Coronary artery (tissue), 2 donors: ENCODE results near the gene RPGRIP1.
A peak's percentile ranks its signal among the peaks of the same experiment; 100 is the strongest.

Experiments used
- DNase-seq: peaks from one replicate; pipeline ENCODE4 v3.0.0-alpha.2; 2017; ENCODE audit warnings: low spot score
- H3K27ac ChIP-seq, 2 donors: fragments of 200-600 bp; sonication (generic); one replicate each; pipeline ENCODE4 v1.5.1; 2016 to 2019
- H3K4me3 ChIP-seq: fragments of 200-600 bp; sonication (generic); 2 replicates; pipeline ENCODE4 v1.5.1; 2016; ENCODE audit warnings: mild to moderate bottlenecking, moderate library complexity
- CTCF ChIP-seq: fragments of 200-600 bp; sonication (generic); IDR thresholded peaks from one replicate; pipeline ENCODE4 v1.5.1; 2019; ENCODE audit warnings: antibody characterized with exemption

The RPGRIP1 gene

GRCh38 chr14:21258889-21259787 lies 20.7 kb upstream of the RPGRIP1 start:
- Histone ChIP-seq H3K27ac (no peak overlapping the region), H3K4me3 (peak overlapping the region; percentile 4)
- no peak for DNase-seq
- TF ChIP-seq CTCF, result no peak

GRCh38 chr14:21261824-21262223 lies 18.1 kb upstream of the RPGRIP1 start:
- Histone ChIP-seq H3K4me3 (no peak overlapping the region), H3K27ac (no peak overlapping the region)
- DNase-seq, result no peak
- no peak for TF ChIP-seq CTCF

GRCh38 chr14:21262410-21262809 lies 17.5 kb upstream of the RPGRIP1 start:
- Histone ChIP-seq H3K27ac (no peak overlapping the region), H3K4me3 (peak overlapping the region; percentile 29)
- no peak for DNase-seq
- TF ChIP-seq CTCF, result no peak

- DNase-seq, result no peak
- Histone ChIP-seq H3K27ac (peak overlapping the region in 1 of 2 donors; percentile 47), H3K4me3 (peak overlapping the region; percentile 38)
- TF ChIP-seq CTCF, result no peak
Measured at GRCh38 chr14:21263284-21264024, 16.4 kb upstream of the RPGRIP1 start.

GRCh38 chr14:21264025-21264801 lies 15.7 kb upstream of the RPGRIP1 start:
- Histone ChIP-seq H3K27ac (peak overlapping the region in 1 of 2 donors; percentile 47), H3K4me3 (peak overlapping the region; percentile 38)
- no peak for TF ChIP-seq CTCF

GRCh38 chr14:21267431-21267845 lies 12.4 kb upstream of the RPGRIP1 start:
- no peak for DNase-seq
- peak overlapping the region; percentile 82 for H3K4me3 ChIP-seq
- TF ChIP-seq CTCF, result no peak
- peak overlapping the region; percentile 95 to 99 for H3K27ac ChIP-seq

More at GRCh38 chr14:21264025-21264801, 15.7 kb upstream of the RPGRIP1 start:
- DNase-seq, result no peak
